Lung (tissue), 16 donors: ENCODE measurements around the gene ZBTB26. TPM values are rescaled to one million over a fixed set of nuclear protein-coding genes. Genes with fewer than 3 reads are reported as not detected.

ENCODE experiments used
- ATAC-seq: fragments of 200-7000 bp; cut with Tn5 transposase; one replicate; pipeline ENCODE4 v1.9.1; 2020; ENCODE audit warnings: moderate number of reproducible peaks; ENCODE audit not compliant: insufficient read depth, low FRiP score
- DNase-seq, 3 donors: peaks; one replicate each; pipeline ENCODE4 v3.0.0-alpha.2; 2013 to 2017
- H3K27ac ChIP-seq, 2 donors: one replicate each; pipeline ENCODE4 v1.5.1; 2013; ENCODE audit warnings: mild to moderate bottlenecking in 2 of 2, moderate library complexity in 2 of 2, control low read depth in 1 of 2, inconsistent platforms in 1 of 2, low read depth in 1 of 2, low read length in 1 of 2
- H3K27me3 ChIP-seq, 3 donors: one replicate each; pipeline ENCODE4 v1.5.1; 2013; ENCODE audit warnings: low read length in 2 of 3; ENCODE audit not compliant: control insufficient read depth in 3 of 3, insufficient read depth in 3 of 3
- H3K36me3 ChIP-seq, 4 donors: one replicate each; pipeline ENCODE4 v1.5.1; 2013; ENCODE audit warnings: low read length in 4 of 4, mild to moderate bottlenecking in 1 of 4, moderate library complexity in 1 of 4; ENCODE audit not compliant: control insufficient read depth in 4 of 4, insufficient read depth in 4 of 4
- H3K4me1 ChIP-seq, 5 donors: one replicate each; pipeline ENCODE4 v1.5.1; 2013; ENCODE audit warnings: low read length in 5 of 5, mild to moderate bottlenecking in 2 of 5, moderate library complexity in 1 of 5; ENCODE audit not compliant: control insufficient read depth in 5 of 5, insufficient read depth in 5 of 5
- H3K4me3 ChIP-seq: one replicate; pipeline ENCODE4 v1.5.1; 2013; ENCODE audit warnings: mild to moderate bottlenecking, control low read depth, moderate library complexity
- H3K9ac ChIP-seq, 2 donors: one replicate each; pipeline ENCODE4 v1.5.1; 2013; ENCODE audit warnings: low read length in 2 of 2, control low read depth in 1 of 2; ENCODE audit not compliant: insufficient read depth in 1 of 2
- H3K9me3 ChIP-seq, 4 donors: one replicate each; pipeline ENCODE4 v1.5.1; 2013; ENCODE audit warnings: low read length in 3 of 4, mild to moderate bottlenecking in 1 of 4, moderate library complexity in 1 of 4; ENCODE audit not compliant: control insufficient read depth in 4 of 4, insufficient read depth in 3 of 4
- WGBS, 2 donors: extraction: QIAGEN DNeasy Blood & Tissue Kit; methylation state at CpG; one replicate each; pipeline ENCODE4 v1.1.7; 2013; 5-methylcytosine and 5-hydroxymethylcytosine counted together
- long read RNA-seq, 5 donors: transcript quantifications; one replicate each; lab custom pipeline, GENCODE V29; 2026
- polyA plus RNA-seq, 2 donors: library from polyadenylated mRNA; stranded (reverse); fragments of 200-250 nt; gene quantifications; one replicate each; pipeline ENCODE4 v1.2.1, GENCODE V29; 2013
- total RNA-seq, 2 donors: library from RNA; depleted of rRNA in 1 of 2; stranded (reverse); fragments of >200 nt in 1 of 2; gene quantifications; one replicate each; pipeline ENCODE4 v1.2.1, GENCODE V29; 2014 to 2021
- TF ChIP-seq, protein P1 (sequence below): IDR thresholded peaks from 2 replicates; pipeline ENCODE4 v1.5.1; 2012; ENCODE audit warnings: mild to moderate bottlenecking; ENCODE audit errors: control extremely low read depth, extremely low read depth
- donor health status: control.
- donor health status: control.
- donor health status: Bipolar disorder and iron deficiency.
- donor health status: healthy.
- donor health status: DM: yes; HTN: yes; CAD: no.

The ZBTB26 gene, protein sequence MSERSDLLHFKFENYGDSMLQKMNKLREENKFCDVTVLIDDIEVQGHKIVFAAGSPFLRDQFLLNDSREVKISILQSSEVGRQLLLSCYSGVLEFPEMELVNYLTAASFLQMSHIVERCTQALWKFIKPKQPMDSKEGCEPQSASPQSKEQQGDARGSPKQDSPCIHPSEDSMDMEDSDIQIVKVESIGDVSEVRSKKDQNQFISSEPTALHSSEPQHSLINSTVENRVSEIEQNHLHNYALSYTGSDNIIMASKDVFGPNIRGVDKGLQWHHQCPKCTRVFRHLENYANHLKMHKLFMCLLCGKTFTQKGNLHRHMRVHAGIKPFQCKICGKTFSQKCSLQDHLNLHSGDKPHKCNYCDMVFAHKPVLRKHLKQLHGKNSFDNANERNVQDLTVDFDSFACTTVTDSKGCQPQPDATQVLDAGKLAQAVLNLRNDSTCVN
- total RNA-seq (10 to 100 TPM in 1 of 2 donors, 1 to 10 TPM in 1; 4.0 to 15.0 TPM), polyA plus RNA-seq (1 to 10 TPM; 2.4 to 2.7 TPM)
- long read RNA-seq, donor 1, full-length matches to known transcripts: 5 of 5 reads
- long read RNA-seq, donor 1, partial matches to known transcripts: 0 of 5 reads
- long read RNA-seq, donor 1, other reads (novel, unspliced or antisense): 0 of 5 reads
- long read RNA-seq, donor 2, full-length matches to known transcripts: 1 of 1 reads
- long read RNA-seq, donor 2, partial matches to known transcripts: 0 of 1 reads
- long read RNA-seq, donor 2, other reads (novel, unspliced or antisense): 0 of 1 reads
- long read RNA-seq, donor 3, full-length matches to known transcripts: 3 of 3 reads
- long read RNA-seq, donor 3, partial matches to known transcripts: 0 of 3 reads
- long read RNA-seq, donor 3, other reads (novel, unspliced or antisense): 0 of 3 reads
- long read RNA-seq, donor 4, full-length matches to known transcripts: 6 of 6 reads
- long read RNA-seq, donor 4, partial matches to known transcripts: 0 of 6 reads
- long read RNA-seq, donor 4, other reads (novel, unspliced or antisense): 0 of 6 reads
- long read RNA-seq, donor 5, full-length matches to known transcripts: 5 of 5 reads
- long read RNA-seq, donor 5, partial matches to known transcripts: 0 of 5 reads
- long read RNA-seq, donor 5, other reads (novel, unspliced or antisense): 0 of 5 reads

DNA sequence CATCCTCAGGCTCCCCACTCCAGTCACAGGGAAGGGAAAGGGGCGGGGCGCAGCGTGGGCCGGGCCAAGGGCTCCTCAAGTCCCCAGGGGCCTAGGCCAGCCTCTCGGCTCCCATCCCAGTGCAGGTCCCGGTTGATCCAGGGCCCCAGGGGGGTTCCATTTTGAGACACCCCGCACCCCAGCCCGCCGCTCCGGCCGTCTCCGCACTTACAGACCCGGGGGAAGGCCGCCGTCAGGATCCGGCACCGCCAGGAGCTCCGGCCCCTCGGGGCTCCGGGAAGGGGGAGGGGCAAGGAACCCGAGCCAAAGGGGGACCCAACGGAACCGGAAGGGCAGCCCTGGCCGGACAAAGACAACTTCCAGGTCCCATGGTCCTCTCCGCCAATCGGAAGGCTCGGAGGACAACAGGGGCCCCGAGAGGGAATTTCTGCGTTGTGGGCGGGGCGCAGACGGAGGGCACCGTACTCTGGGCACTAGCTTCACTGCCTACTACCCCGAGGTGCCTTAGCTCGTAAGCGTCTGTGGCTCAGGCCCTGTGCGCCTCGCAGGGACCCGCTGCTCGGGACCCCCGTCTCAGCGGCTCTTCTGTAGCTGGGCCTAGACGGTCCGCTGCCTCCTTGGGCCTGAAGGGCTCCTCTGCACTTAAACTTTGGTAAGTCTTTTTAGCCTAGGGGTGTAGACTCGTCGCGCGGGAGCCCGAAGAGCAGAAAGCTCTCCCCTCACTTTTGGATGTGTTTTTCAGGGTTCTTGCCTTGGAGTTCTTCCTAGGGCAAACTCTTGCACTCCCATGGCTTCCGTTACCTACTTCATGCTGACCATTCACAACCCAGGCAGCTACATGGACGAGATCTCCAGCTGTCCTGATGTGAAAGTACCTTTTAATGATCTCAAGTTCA is at the start of gene ZBTB26:
TSS of gene ZBTB26 (minus strand) at position 287 of the 896 bp plus-strand sequence. CDS start 11,578 bp downstream, outside the sequence.
- H3K9me3 ChIP-seq: no peaks in the 10 kb centered on the region
- H3K27ac ChIP-seq: peak within 1 kb of the TSS; percentile 75 to 91
- peak within 1 kb of the TSS; percentile 81 to 85 for H3K9ac ChIP-seq
- H3K4me1 ChIP-seq: peaks cover 6 to 22% (median 12%) of the 10 kb centered on the region in 5 donors
- peaks cover 2 to 9% (median 2%) of the 10 kb centered on the region in 4 donors for H3K36me3 ChIP-seq
- no peaks in the 10 kb centered on the region for H3K27me3 ChIP-seq
- DNase-seq (peak; percentile 95 to 96 (median 96)), ATAC-seq (peak; percentile 99)
- H3K4me3 ChIP-seq: peak within 1 kb of the TSS; percentile 85
- TF ChIP-seq, protein P1, sequence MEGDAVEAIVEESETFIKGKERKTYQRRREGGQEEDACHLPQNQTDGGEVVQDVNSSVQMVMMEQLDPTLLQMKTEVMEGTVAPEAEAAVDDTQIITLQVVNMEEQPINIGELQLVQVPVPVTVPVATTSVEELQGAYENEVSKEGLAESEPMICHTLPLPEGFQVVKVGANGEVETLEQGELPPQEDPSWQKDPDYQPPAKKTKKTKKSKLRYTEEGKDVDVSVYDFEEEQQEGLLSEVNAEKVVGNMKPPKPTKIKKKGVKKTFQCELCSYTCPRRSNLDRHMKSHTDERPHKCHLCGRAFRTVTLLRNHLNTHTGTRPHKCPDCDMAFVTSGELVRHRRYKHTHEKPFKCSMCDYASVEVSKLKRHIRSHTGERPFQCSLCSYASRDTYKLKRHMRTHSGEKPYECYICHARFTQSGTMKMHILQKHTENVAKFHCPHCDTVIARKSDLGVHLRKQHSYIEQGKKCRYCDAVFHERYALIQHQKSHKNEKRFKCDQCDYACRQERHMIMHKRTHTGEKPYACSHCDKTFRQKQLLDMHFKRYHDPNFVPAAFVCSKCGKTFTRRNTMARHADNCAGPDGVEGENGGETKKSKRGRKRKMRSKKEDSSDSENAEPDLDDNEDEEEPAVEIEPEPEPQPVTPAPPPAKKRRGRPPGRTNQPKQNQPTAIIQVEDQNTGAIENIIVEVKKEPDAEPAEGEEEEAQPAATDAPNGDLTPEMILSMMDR: no peak
- WGBS, 2 donors: 1% methylated on average over 51 of the region's 51 CpGs

DNA sequence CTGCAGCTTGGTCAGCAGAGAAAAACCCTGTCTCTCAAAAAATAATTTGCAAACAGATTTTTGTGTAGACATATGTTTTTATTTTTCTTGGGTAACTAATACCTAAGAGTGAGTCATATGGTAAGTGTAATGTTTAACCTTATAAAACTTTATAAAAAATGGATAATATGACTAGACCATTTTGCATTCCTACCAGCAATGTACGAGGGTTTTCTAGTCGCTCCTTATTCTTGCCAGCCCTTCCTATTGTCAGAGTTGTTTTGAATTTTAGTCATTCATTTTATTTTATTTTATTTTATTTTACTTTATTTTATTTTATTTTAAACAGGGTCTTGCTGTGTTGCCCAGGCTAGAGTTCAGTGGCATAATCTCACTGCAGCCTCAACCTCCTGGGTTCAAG is 47.3 kb upstream of the ZBTB26 start:
- Histone ChIP-seq H3K36me3 (peaks cover 3 to 14% (median 5%) of the 10 kb centered on the region in 4 donors), H3K27ac (no peak overlapping the region), H3K9me3 (no peaks in the 10 kb centered on the region), H3K4me1 (peaks cover 0 to 6% (median 5%) of the 10 kb centered on the region in 5 donors), H3K9ac (no peak overlapping the region), H3K27me3 (no peaks in the 10 kb centered on the region), H3K4me3 (no peak overlapping the region)
- WGBS, 2 donors: 72 to 78% methylated on average over 2 of the region's 2 CpGs
- ATAC-seq (no peak), DNase-seq (no peak)
- TF ChIP-seq, protein P1: no peak

DNA sequence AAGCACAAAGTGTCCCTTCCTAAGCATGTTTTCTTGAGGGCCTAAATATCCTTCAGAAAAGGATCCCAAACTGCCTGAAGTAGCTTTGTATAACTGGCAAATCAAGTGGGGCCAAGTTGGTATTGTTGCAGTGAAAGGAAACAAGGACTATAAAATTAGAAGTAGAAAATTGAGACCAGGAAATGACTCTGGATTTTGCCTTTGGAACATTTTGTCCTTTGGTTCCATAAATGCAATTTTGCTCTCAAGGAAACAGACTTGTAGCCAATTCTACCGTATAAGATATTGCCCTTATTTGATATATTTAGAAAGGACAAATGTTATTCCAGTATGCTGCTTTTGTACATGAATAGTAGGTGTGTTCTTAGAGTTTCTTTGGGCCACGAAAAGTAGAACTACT is 43.9 kb upstream of the ZBTB26 start:
- 43 to 59% methylated on average over 2 of the region's 2 CpGs for WGBS, 2 donors
- no peak overlapping the region for H3K9ac ChIP-seq
- TF ChIP-seq, protein P1: no peak
- no peak for ATAC-seq
- no peak overlapping the region for H3K4me3 ChIP-seq
- no peaks in the 10 kb centered on the region for H3K9me3 ChIP-seq
- no peak for DNase-seq
- H3K36me3 ChIP-seq: peaks cover 3 to 21% (median 10%) of the 10 kb centered on the region in 4 donors
- peaks cover 0 to 6% (median 4%) of the 10 kb centered on the region in 5 donors for H3K4me1 ChIP-seq
- H3K27me3 ChIP-seq: no peaks in the 10 kb centered on the region
- H3K27ac ChIP-seq: peak overlapping the region in 1 of 2 donors; percentile 66
